Stimulated activated CD8-positive, alpha-beta memory T cell treated with anti-CD3 and anti-CD28 coated beads, Interleukin-4, amount 100 ng/mL, for 24 hours (primary cell): Measurements from ENCODE around the gene NBL1.

Experiments
- DNase-seq: peaks from one replicate; pipeline ENCODE4 v3.0.0-alpha.2; 2020; ENCODE audit warnings: low read depth

Gene NBL1

GRCh38 chr1:19670787-19671186, 26.7 kb downstream of the NBL1 start:
- DNase-seq = no peak

GRCh38 chr1:19672237-19672636, 28.1 kb downstream of the NBL1 start:
- no peak for DNase-seq

- DNase-seq = no peak
Measured at GRCh38 chr1:19675797-19676196, 31.7 kb downstream of the NBL1 start.

DNA sequence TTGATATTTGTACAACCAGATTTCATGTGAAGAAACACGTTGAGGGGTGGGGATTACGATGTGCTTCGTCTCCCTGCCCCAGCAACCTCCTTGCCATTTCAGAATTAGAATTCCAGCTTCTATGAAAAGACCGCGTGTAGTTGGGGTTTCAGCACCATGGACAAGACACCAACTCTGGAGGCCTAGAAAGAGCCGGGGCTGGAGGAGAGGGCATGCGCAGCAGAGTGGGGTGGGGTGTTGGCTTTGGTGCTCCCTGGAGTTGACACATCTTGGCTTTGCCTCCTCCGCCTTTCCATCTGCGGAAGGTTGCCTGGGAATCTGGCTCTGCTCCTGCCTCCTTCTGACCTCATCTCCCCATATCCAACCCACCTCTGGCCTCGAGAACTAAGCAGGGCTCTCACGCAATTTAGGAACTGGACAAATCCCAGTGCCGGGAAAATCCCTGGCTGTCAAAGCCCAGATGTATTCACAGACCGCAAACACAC, 32.4 kb downstream of the NBL1 start:
- DNase-seq = no peak

DNA sequence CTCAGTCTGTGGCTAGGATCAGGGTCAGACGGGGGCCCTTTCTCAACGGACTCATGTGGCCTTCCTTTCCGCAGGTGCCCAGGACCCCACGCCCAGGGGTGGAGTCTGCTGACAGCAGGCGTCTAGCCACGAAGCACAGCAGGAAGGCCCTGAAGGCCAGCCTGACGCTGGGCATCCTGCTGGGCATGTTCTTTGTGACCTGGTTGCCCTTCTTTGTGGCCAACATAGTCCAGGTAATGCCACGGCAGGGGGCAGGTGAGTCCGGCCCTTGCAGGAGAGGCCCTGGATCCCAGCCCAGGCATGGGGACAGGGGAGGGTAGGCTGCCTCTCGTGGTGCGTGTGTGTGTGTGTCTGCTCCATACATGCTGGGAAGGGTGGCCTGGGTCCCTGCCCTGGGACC, 34.4 kb downstream of the NBL1 start:
- no peak for DNase-seq

DNA sequence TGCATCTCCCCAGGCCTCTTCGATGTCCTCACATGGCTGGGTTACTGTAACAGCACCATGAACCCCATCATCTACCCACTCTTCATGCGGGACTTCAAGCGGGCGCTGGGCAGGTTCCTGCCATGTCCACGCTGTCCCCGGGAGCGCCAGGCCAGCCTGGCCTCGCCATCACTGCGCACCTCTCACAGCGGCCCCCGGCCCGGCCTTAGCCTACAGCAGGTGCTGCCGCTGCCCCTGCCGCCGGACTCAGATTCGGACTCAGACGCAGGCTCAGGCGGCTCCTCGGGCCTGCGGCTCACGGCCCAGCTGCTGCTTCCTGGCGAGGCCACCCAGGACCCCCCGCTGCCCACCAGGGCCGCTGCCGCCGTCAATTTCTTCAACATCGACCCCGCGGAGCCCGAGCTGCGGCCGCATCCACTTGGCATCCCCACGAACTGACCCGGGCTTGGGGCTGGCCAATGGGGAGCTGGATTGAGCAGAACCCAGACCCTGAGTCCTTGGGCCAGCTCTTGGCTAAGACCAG, 34.9 kb downstream of the NBL1 start:
- DNase-seq = no peak

DNA sequence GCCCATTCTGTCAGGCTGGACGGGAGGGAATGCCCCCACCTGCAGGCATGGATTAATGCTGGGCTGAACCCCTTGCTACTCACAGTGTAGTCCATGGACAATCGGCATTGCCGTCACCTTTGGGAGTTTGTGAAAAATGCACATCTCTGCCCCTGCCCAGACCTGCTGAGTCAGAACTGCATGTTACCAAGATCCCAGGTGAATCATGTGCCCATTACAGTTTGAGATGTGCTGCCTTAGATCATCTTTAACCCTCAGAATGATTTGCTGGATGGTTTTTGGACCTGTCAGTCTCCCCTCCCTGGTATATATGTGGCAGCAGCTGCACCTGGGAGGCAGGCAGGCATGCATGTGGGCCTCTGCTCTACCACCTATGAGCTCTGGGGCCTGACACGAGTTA, 35.6 kb downstream of the NBL1 start:
- no peak for DNase-seq

- no peak for DNase-seq
Measured at GRCh38 chr1:19680644-19681043, 36.5 kb downstream of the NBL1 start.

- no peak for DNase-seq
Measured at GRCh38 chr1:19682257-19682656, 38.1 kb downstream of the NBL1 start.

DNA sequence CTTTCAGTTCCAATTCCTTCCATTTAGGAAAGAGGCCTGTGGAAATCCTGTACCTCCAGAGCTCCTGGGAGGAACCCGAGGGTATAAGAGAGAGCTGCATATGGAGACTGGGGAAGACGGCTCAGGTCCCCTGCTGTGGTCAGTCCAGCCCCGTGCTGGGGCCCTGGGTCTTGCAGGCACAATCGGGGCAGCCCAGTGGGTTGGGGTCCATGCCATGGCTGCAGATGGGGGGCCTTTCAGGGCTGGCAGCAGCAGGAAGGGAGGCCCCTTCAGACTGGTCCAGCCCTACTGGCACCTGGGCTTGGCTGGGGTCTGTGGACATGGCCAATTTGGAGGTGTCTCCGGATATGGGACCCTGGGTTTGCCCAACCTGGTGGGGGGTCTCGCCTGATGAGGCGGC, 38.8 kb downstream of the NBL1 start:
- no peak for DNase-seq

- no peak for DNase-seq
Measured at GRCh38 chr1:19683351-19683750, 39.2 kb downstream of the NBL1 start.

DNA sequence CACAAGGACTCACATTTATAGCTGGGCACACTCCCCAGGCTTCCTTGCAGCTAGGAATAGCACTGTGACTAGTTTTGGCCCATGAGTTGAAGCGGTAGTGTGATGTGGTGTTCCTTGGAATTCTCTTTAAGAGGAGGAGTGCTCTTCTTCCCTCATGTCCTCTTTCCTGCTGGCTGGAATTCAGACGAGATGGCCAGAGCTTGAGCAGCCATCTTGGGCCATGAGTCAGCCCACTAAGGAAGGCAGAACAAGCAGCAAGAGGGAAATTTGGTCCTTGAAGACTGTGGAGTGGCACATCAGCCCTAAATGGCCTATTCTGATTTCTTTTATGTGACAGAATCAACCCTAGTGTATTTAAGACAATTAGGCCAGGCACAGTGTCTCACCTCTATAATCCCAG, 40.6 kb downstream of the NBL1 start:
- no peak for DNase-seq

DNA sequence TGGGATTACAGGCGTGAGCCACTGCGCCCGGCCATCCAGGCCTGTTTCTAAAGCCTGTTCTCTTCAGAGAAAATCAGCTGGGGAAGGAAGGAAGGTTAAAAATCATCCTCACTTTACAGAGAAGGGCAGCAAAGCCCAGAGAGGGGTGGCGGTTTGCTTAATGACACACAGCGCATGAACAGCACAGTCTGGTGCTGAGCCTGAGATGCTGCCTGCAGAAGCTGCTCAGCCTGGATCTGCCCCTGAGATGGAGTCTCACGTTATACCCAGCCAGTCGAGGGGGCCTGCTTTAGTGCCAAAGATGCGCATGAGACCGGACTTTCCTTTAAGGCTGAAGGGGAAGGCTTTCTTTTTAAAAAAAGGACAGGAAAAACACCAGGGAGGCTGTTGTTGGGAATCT, 41.9 kb downstream of the NBL1 start:
- DNase-seq = no peak

DNA sequence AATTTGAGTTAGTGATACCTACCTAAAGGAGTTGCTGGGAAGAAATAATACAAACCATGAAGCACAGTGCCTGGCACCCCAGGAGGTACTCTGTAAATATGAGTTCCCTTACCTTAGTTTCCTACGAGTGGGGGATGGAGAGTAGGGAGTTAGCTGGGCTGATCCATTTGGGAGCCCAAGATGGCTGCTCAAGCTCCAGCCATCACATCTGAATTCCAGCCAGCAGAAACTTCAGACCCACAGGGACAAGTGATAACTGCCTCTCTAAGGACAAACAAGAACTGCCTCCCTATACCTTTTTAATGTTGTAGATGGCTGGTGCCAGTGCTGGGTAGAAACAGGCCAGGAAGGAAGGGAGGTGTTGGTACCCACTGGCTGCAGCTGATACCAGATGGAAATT, 43.3 kb downstream of the NBL1 start:
- no peak for DNase-seq

- DNase-seq = no peak
Measured at GRCh38 chr1:19688041-19688842, 44.1 kb downstream of the NBL1 start.

DNA sequence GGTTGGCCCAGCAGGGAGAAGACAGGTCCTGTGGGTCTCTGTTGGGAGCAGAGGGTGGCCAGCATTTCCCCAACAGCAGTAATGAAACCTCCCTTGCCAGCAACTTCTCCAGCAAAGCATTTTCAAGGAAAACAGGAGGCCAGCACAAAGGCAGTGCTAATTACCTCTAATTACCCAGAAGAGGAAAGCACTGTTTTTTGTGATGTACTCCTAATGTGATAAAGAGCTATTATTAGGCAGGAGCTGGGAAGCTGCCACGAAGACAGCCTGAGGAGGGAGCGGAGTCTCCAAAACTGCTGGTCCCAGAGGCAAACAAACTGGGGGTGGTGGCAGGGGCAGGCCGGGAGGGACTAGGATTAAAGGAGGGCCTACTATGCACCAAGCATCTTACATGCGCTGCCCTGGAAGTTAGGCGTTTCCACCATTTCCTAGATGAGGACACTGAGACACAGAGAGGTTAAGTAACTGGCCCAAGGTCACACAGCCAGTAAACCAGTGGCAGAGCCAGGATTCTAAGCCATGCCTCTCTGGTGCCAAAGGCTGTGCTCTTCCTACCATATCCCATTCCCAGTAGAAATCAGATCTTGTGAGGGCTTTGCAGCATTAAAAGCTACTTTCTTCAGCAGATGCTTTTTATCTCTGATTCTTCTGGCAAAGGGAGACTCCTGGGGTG, 45.1 kb downstream of the NBL1 start:
- no peak for DNase-seq

GRCh38 chr1:19689856-19690255, 45.7 kb downstream of the NBL1 start:
- no peak for DNase-seq

- no peak for DNase-seq
Measured at GRCh38 chr1:19690342-19690741, 46.2 kb downstream of the NBL1 start.

DNA sequence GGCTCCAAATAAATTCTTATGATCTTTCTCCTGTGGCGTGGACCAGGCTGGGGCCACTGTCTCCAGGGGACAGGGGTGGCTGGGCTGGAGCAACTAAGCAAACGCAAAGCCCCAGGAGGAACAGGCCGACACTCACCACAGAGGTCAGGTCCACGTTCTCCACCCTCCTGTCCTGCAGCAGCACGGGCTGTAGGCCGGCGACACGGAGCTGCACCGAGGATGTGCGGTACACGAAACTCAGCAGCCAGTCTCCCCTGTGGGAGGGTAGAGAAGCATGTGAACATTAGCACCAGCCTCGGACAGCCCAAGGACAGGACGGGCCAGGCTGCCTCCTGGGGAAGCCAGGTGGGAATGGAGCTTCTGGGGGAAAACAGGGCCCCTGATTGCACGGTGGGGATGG, 50.2 kb downstream of the NBL1 start:
- no peak for DNase-seq

DNA sequence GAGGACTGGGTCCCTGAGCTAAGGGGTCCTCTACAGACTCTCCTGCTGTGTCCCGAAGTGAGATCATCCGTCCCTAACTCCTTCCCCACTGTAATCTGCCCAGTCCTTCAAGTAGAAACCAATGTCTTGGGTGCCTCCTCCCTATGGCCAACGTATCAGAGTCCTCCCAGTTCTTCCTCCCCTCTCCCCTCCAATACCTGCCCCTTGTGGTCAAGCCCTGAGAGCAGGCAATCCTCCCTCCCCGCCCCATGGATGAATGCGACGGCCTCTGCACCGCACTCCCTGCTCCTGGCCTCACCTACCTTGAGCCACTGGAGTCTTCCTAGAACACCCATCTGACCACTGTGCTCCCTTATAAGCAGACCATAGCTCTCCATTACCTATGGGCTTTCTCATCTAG, 51.7 kb downstream of the NBL1 start:
- no peak for DNase-seq

DNA sequence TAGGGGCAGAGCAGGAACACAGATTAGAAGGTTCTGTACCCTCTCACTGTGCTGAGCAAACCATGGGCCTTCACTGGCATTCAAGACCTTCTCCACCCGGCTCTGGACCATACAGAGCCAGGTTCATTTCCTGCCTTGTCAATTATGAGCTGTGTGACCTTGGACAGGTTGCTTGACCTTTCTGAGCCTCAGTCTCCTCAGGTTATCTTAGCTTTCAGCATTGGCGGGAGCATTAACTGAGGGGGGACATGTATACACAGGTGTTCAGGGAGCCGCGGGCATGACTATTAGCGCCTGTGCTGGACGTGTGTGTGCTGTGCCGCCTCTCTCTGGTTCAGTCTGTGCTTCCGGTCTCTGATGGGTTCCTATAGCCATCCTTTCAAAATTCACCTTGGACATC, 52.7 kb downstream of the NBL1 start:
- no peak for DNase-seq

DNA sequence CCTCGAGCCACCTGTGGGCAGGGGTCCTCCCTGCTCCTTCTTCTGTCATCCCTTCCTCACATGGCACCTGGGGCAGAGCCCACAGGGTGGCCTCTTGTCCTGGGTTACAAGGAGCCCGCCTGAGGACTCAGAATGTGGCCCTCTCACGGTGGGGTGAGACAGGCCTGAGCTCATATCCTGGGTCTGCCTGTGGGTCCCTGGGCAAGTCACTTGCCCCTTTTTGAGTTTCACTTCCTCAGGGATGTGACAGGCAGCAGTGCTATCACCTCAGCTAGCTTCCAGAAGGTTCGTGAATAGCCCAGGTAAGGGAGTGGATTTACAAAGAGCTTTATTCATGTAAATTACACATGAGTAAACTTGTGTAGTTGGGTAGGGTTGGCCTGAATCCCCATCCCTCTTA, 54.1 kb downstream of the NBL1 start:
- no peak for DNase-seq

DNA sequence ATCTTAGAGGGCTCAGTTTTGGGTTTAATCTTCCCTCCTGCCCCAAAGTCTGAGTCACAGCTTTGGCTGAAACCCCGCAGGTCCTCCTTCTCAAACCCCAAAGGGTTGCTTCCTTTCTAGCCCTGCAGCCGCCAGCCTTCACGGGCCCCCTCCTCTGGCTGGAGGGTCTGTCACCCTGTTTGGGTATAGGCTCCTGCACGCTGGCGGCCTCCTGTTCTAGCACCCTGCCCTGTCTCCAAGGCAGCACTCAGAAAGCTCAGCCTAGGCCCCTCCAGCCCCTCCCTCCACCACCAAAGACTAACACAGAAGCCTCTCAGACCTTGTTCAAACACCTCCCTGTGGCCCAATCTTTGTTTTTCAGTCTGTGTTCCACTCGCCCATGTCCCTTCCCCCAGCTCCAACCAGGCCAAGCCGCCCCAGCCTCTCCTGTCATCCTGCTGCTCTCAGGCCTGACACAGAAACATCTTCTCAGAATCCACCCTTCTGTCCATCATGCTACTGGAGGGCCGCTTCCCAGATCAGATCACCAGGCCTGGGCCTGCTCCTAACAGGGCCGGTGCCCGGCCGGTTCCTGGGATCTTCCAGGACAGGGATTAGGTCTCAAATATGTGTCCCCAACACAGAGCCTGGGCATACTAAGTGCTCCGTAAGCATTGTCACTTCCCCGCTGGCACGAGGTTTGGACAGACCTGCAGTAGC, 56.1 kb downstream of the NBL1 start:
- no peak for DNase-seq
